AG10803 (cell line): Measurements from ENCODE around the gene A1BG.

Source experiments
- DNase-seq: peaks from one replicate; pipeline ENCODE4 v3.0.0; 2010; ENCODE audit warnings: low read depth
- H3K4me3 ChIP-seq: 2 replicates; pipeline ENCODE4 v1.5.1; 2011; ENCODE audit warnings: mild to moderate bottlenecking, low read length, control low read depth
- TF ChIP-seq, protein P1 (sequence below): conservative IDR thresholded peaks from 2 replicates; pipeline ENCODE4 v1.5.1; 2011; ENCODE audit warnings: mild to moderate bottlenecking, low read length, control low read depth, inconsistent platforms

The A1BG gene

DNA sequence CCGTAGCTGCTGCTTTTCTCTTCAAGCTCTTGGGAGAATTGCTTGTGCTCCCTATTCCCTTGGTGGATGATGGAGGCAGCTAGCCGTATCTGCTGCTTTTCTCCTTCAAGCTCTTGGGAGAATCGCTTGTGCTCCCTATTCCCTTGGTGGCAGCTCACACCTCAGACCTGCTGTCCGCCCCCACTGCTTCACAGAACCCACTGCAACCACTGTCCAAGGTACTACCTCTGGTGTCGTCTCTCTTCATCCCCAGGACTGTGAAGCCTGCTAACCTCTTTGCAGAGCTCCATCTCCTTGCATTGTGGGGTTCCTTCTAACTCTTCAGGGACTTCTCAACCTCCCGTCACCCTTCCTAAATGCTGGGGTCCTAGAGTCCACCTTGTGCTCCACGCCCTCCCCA, 52.7 kb downstream of the A1BG start:
- no peak overlapping the region for H3K4me3 ChIP-seq
- TF ChIP-seq, protein P1, sequence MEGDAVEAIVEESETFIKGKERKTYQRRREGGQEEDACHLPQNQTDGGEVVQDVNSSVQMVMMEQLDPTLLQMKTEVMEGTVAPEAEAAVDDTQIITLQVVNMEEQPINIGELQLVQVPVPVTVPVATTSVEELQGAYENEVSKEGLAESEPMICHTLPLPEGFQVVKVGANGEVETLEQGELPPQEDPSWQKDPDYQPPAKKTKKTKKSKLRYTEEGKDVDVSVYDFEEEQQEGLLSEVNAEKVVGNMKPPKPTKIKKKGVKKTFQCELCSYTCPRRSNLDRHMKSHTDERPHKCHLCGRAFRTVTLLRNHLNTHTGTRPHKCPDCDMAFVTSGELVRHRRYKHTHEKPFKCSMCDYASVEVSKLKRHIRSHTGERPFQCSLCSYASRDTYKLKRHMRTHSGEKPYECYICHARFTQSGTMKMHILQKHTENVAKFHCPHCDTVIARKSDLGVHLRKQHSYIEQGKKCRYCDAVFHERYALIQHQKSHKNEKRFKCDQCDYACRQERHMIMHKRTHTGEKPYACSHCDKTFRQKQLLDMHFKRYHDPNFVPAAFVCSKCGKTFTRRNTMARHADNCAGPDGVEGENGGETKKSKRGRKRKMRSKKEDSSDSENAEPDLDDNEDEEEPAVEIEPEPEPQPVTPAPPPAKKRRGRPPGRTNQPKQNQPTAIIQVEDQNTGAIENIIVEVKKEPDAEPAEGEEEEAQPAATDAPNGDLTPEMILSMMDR = no peak
- DNase-seq = no peak

DNA sequence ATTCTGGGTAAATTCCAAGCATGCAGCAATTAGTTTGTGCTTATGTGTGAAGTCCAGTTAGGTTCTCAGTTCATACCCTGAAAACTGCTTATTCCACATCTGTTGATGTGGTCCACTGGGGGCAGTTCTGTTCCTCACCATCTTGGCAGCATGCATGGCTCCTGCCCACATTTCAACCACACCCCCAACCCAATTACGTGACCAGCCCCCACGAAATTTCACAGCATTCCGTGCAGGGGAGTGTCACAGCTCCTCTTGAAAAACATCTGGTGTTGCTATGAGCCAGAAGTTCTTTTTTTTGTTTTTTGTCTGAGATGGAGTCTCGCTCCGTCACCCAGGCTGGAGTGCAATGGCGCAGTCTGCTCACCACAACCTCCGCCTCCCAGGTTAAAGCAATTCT, 57.2 kb downstream of the A1BG start:
- TF ChIP-seq, protein P1 = no peak
- DNase-seq = peak; percentile 70
- no peak overlapping the region for H3K4me3 ChIP-seq
